SJCRH30 (cell line): ENCODE measurements around the gene ENPP6. TPM values are rescaled to one million over a fixed set of nuclear protein-coding genes. Genes with fewer than 3 reads are reported as not detected.
A peak's percentile ranks its signal among the peaks of the same experiment; 100 is the strongest.

ENCODE experiments used
- DNase-seq, 2 experiments: peaks; one replicate each; pipeline ENCODE4 v3.0.0-alpha.2; 2015 to 2020
- H3K27ac ChIP-seq: fragments of 250-450 bp; sonication (Bioruptor Pico); 2 replicates; pipeline ENCODE4 v1.5.1; 2020; ENCODE audit warnings: mild to moderate bottlenecking, moderate library complexity
- H3K27me3 ChIP-seq: fragments of 250-450 bp; sonication (Bioruptor Pico); 2 replicates; pipeline ENCODE4 v1.5.1; 2020; ENCODE audit warnings: mild to moderate bottlenecking, moderate library complexity
- H3K36me3 ChIP-seq: fragments of 250-450 bp; sonication (Bioruptor Pico); 2 replicates; pipeline ENCODE4 v1.5.1; 2020; ENCODE audit warnings: mild to moderate bottlenecking, moderate library complexity
- H3K4me1 ChIP-seq: fragments of 250-450 bp; sonication (Bioruptor Pico); 2 replicates; pipeline ENCODE4 v1.5.1; 2020; ENCODE audit warnings: mild to moderate bottlenecking, moderate library complexity
- H3K4me3 ChIP-seq: fragments of 250-450 bp; sonication (Bioruptor Pico); 2 replicates; pipeline ENCODE4 v1.5.1; 2020; ENCODE audit warnings: mild to moderate bottlenecking, moderate library complexity
- H3K9me3 ChIP-seq: fragments of 250-450 bp; sonication (Bioruptor Pico); replicated peaks from 2 replicates; pipeline ENCODE4 v1.5.1; 2020; ENCODE audit warnings: mild to moderate bottlenecking, moderate library complexity
- total RNA-seq: library from RNA; depleted of rRNA; stranded (reverse); fragments of >200 nt; shearing (Covaris generic); gene quantifications from 2 replicates; pipeline ENCODE4 v1.2.3, GENCODE V29; 2014; rRNA removed

ENPP6 gene
- not detected in 2 replicates for total RNA-seq

DNA sequence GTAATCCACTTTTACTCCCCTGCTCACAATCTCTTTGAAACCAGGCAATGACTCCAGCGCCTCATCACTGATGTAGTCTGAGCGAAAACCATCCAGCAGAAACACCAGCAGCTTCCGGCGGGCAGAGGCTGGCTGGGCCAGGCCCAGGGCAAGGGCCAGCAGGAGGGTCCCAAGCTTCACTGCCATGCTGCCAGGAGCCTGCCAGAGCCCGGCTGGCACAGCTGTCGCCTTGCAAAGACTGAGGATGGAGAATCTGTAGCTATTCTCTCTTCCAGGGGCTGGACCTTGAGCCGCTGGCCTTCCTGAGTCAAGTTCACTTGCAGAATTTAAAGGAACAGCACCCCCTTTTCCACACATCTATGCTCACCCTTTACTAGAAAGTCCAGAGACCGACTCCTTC is at the start of gene ENPP6:
TSS of gene ENPP6 (minus strand) at position 240 of the 400 bp plus-strand sequence. CDS start at position 186, 54 bp downstream.
- H3K27me3 ChIP-seq: no peaks in the 10 kb centered on the region
- H3K4me1 ChIP-seq: no peaks in the 10 kb centered on the region
- no peak for DNase-seq
- no peaks in the 10 kb centered on the region for H3K9me3 ChIP-seq
- no peaks in the 10 kb centered on the region for H3K36me3 ChIP-seq
- H3K4me3 ChIP-seq: no peak within 1 kb of the TSS
- no peak within 1 kb of the TSS for H3K27ac ChIP-seq

DNA sequence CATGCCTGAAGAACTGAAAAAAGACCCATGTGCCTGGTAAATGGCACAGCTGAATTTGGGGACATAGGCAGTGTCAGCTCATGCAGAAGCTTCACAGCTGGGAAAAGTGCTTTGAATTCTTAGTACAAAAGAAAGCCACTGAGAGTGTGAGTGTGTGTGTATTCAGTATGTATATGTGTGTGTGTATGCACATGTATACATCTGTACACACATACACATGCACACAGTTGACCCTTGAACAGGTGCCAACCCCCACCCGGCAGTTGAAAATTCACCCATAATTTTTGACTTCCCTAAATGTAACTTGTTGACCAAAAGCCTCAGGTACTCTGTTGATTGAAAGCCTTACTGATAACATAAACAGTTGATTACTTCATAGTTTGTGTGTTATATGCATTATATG is 49.5 kb upstream of the ENPP6 start:
- no peak for DNase-seq
- Histone ChIP-seq H3K27me3 (no peaks in the 10 kb centered on the region), H3K36me3 (no peaks in the 10 kb centered on the region), H3K27ac (no peak overlapping the region), H3K4me3 (no peak overlapping the region), H3K4me1 (peaks cover 2% of the 10 kb centered on the region; the same call in 1 of the 2 replicates), H3K9me3 (no peaks in the 10 kb centered on the region)

DNA sequence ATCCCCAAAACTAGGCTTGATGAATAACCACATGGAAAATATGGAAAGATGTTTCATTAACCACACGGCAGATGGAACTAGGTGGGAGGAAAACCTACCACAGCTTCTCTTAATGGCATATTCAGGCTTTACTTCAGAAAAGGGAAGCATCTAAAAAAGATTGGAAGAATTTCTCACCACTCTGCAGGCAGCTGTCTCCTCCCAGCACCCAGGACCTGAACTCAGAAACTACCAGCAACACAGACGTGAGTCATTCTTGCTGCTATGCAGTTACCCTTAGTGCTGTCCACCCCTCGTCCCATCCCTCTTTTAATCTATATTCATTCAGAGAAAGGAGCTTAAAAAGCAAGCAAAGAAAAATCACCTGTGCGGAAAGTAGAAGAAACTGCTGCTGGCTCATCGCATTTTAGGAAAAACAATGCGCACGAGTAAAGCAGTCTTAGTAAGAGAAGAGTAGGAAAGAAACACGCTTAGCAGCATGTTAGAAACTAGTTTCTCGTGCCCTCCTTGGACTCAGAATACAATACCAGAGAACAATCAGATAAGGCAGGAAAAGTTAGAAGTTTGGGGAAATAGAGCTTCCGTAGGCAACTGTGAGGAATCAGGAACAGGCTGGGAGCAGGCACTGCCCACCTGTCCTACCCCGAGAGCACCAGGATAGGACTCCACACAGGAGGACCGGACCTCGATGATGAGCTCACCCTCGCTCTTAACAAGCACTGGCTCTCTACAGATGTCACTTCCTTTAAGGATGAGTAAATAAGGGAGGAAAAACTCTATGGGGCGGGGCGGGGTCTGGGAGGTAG is 48.1 kb upstream of the ENPP6 start:
- Histone ChIP-seq H3K4me3 (no peak overlapping the region), H3K27ac (no peak overlapping the region), H3K27me3 (no peaks in the 10 kb centered on the region), H3K9me3 (no peaks in the 10 kb centered on the region), H3K36me3 (no peaks in the 10 kb centered on the region), H3K4me1 (peaks cover 2% of the 10 kb centered on the region; the same call in 1 of the 2 replicates)
- no peak for DNase-seq

DNA sequence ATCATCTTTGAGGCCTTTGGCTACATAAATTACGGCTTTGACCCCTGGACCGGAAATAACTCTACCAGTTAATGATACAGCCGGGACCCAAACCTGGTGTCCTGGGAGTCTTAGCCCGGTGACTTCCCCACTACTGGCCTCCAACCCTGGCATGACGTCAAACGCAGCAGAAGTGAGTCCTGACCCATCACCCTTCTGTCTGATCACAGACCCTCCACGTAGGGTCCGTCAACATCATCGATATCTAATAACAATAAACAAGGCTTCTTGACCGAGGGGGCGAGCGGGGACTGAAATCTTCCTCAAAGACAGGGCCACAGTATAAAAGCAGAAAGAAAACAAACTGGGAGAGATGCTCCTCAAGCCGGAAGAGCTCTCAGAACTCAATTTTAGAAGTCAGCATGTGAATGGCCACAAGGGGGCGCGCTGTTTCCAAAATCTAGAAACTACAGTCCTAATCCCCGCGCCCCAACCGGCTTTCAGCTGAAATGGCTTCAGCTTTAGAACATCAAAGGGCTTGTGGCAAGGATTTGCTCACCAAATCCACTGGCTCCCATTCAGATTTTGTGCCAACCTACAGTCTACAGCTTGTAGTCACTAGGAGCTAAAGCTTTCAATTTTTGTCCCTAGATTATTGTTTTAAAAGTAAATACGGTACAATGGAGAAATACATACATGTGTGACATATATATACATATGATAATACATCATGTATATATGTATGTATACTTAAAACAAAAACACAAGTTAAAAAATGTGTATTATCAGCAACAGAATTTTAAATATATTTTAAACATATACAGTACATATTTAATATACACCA is 46.4 kb upstream of the ENPP6 start:
- H3K4me1 ChIP-seq: peaks cover 2% of the 10 kb centered on the region; the same call in 1 of the 2 replicates

DNA sequence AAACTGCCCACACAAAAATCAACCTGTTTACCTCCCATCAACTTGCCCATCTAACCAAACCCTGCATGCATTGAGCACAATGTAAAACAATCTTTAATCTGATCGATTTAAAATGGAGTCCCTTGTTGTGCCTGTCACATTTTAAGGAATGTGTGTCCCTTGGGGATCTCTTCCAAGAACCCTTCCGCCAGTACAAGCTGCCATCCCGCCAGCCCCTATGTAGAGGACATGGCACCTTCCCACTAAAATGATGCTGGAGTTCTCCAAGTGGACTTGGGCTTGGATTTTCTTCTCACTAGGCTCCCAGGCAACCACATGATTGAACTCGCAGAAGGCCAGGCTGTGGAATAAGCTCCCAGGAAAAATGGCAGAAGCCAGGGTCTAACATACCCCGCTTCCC is 45.8 kb upstream of the ENPP6 start:
- no peak for DNase-seq
- no peak overlapping the region for H3K4me3 ChIP-seq
- H3K27me3 ChIP-seq: no peaks in the 10 kb centered on the region
- H3K9me3 ChIP-seq: no peaks in the 10 kb centered on the region
- H3K27ac ChIP-seq: no peak overlapping the region
- H3K4me1 ChIP-seq: peaks cover 2% of the 10 kb centered on the region; the same call in 1 of the 2 replicates
- no peaks in the 10 kb centered on the region for H3K36me3 ChIP-seq

More for the DNA sequence above, 46.4 kb upstream of the ENPP6 start:
- Histone ChIP-seq H3K27ac (no peak overlapping the region), H3K4me3 (no peak overlapping the region), H3K36me3 (no peaks in the 10 kb centered on the region), H3K9me3 (no peaks in the 10 kb centered on the region), H3K27me3 (no peaks in the 10 kb centered on the region)
- peak; percentile 83 to 92 for DNase-seq

DNA sequence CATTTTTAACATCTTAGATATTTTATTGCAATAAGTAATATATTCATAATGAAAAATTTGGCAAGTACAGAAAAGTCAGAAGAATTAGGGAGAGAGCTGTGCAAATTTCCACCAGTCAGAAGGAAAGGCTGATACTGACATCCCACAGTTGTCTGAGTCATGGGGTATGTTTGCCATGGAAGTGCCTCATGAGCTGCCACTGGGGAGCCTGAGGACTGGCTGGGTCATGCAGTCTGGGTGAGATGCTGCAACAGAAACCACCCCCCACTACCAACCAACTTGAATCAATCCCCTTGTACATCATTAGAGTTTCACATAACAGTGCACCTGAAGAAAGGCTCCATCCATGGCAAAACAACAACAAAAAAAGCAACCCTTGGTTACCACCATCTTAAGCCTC is 45.2 kb upstream of the ENPP6 start:
- Histone ChIP-seq H3K27ac (no peak overlapping the region), H3K9me3 (no peaks in the 10 kb centered on the region), H3K36me3 (no peaks in the 10 kb centered on the region), H3K27me3 (no peaks in the 10 kb centered on the region), H3K4me1 (peaks cover 2% of the 10 kb centered on the region; the same call in 1 of the 2 replicates), H3K4me3 (no peak overlapping the region)
- no peak for DNase-seq

DNA sequence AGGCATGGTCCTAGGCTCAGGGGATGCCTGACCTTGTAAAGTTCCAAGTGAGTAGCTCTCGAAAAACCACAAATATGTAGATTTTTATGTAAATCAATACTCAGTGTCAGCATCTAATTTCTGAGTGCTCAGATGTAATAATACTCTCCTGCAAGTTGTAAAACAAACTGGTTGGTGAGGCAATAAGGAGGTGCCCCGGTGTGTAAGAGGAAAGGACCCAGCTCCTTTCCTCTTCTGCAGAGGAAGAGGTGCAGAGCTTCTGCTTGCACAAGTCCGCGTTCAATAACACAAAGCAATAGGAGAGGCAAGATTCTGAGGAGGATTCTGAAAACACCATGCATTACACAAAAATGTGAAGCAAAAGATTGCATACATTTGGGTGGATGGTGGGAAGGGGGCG is 43.6 kb upstream of the ENPP6 start:
- Histone ChIP-seq H3K27me3 (no peaks in the 10 kb centered on the region), H3K4me1 (peaks cover 2% of the 10 kb centered on the region; the same call in 1 of the 2 replicates), H3K9me3 (no peaks in the 10 kb centered on the region), H3K27ac (no peak overlapping the region), H3K36me3 (no peaks in the 10 kb centered on the region), H3K4me3 (no peak overlapping the region)
- no peak for DNase-seq

DNA sequence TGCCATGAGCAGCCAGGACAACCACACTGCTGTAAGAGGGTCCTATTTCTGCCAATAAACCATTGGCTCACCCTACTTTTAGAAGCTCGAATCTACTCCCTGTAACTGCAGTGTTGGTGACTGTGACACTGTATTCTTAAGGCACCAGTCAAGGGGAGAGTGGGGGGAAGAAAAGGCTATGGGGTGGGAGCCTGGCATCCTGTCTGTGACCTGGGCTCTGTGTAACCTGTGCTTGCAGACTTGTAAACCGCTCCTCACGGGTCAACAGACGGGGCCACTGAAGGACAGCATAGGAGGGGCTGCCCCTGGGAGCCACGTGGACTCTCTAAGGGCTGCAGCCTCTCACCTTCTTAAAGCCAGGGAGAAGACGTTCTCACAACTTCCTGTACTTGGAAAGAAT is 42.2 kb upstream of the ENPP6 start:
- H3K4me3 ChIP-seq: no peak overlapping the region
- H3K27me3 ChIP-seq: no peaks in the 10 kb centered on the region
- no peak for DNase-seq
- peaks cover 2% of the 10 kb centered on the region; the same call in 1 of the 2 replicates for H3K4me1 ChIP-seq
- H3K36me3 ChIP-seq: no peaks in the 10 kb centered on the region
- no peak overlapping the region for H3K27ac ChIP-seq
- no peaks in the 10 kb centered on the region for H3K9me3 ChIP-seq

DNA sequence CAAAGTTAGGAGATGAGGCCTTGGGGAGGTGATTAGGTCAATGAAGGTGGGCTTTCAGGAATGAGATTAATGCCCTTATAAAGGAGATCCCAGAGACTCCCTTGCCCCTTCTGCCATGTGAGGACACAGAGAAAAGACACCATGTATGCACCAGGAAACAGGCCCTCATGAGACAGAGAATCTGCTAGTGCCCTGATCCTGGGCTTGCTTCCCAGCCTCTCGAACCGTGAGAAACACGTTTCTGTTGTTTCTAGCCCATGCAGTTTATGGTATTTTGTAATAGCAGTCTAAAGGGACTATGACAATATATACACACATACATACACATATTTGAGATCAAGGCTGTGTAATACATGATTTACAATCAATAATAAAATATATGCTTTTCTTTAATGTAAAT is 41.4 kb upstream of the ENPP6 start:
- Histone ChIP-seq H3K27ac (no peak overlapping the region), H3K27me3 (no peaks in the 10 kb centered on the region), H3K9me3 (no peaks in the 10 kb centered on the region), H3K4me3 (no peak overlapping the region), H3K36me3 (no peaks in the 10 kb centered on the region), H3K4me1 (no peaks in the 10 kb centered on the region)
- no peak for DNase-seq

DNA sequence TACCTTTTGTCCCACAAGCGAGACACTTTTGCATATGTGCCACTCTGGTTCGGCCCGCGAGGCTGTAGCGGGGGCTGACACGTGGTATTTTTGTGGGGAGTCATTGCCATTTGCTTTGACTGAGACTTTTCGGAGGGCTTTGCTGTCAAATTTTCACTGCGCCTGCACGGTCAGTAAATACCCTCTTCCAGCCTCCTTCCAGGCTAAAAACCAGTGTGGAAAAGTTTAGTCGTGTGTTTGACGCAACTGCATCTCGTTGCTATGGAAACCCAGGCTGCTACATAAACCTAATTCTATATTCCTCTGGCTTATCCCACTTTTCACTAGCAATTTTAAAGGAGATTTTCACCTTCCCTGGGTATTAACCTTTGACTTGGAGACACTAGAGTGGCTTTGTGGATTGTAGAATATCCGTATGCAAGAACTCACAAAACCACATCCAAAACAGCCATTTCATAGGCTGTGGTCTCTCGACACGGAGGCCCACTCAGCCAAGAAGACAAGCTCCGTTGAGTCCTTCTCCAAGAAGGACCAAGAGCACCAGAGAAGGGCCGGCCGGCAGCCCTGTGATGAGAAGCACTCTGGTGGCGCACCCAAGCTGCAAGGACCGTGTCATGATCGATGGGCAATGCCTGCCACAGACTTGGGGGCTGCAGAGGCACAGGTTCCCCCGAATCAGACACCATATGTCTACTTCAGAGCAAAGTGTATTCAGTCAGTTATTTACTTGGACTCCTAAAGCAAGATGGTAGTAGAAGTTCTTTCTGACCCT is 38.4 kb upstream of the ENPP6 start:
- no peak for DNase-seq
- Histone ChIP-seq H3K27me3 (no peaks in the 10 kb centered on the region), H3K9me3 (no peaks in the 10 kb centered on the region), H3K4me1 (no peaks in the 10 kb centered on the region), H3K27ac (no peak overlapping the region), H3K4me3 (no peak overlapping the region), H3K36me3 (no peaks in the 10 kb centered on the region)

DNA sequence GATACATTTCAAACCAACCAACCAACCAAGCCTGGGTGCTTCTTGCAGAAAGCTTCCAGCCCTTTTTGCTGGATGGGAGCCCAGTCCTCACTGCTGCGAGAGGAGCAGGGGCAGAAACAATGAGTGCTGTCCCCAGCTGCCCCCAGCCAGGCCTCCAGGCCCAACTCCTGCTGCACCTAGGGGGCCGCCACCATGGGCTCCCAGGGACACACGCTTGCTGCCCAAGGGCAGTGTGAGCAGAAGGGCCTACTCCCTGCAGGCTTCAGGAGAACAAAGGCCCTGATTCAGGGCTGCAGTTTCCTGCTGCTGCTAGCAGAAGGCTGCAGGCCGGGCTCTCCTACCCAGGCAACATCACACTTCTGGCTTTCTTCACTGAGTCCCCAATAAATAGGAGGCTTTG is 37.7 kb upstream of the ENPP6 start:
- H3K4me3 ChIP-seq: no peak overlapping the region
- H3K27ac ChIP-seq: no peak overlapping the region
- no peaks in the 10 kb centered on the region for H3K27me3 ChIP-seq
- no peaks in the 10 kb centered on the region for H3K36me3 ChIP-seq
- H3K9me3 ChIP-seq: no peaks in the 10 kb centered on the region
- no peak for DNase-seq
- no peaks in the 10 kb centered on the region for H3K4me1 ChIP-seq

DNA sequence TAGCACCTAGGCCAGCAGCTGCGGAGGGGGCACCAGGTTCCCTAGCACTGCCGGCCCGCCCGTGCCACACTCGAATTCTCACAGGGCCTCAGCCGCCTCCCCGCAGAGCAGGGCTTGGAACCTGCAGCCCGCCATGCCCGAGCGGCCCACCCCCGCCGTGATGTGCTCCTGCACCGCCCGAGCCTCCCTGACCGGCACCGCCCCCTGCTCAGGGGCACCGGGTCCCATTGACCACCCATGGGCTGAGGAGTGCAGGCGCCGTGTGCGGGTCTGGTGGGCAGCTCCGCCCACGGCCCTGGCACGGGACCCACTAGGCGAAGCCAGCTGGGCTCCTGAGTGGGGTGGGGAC is 35.4 kb upstream of the ENPP6 start:
- Histone ChIP-seq H3K4me1 (no peaks in the 10 kb centered on the region), H3K9me3 (no peaks in the 10 kb centered on the region), H3K27ac (no peak overlapping the region), H3K27me3 (no peaks in the 10 kb centered on the region), H3K4me3 (no peak overlapping the region), H3K36me3 (no peaks in the 10 kb centered on the region)
- DNase-seq: no peak

DNA sequence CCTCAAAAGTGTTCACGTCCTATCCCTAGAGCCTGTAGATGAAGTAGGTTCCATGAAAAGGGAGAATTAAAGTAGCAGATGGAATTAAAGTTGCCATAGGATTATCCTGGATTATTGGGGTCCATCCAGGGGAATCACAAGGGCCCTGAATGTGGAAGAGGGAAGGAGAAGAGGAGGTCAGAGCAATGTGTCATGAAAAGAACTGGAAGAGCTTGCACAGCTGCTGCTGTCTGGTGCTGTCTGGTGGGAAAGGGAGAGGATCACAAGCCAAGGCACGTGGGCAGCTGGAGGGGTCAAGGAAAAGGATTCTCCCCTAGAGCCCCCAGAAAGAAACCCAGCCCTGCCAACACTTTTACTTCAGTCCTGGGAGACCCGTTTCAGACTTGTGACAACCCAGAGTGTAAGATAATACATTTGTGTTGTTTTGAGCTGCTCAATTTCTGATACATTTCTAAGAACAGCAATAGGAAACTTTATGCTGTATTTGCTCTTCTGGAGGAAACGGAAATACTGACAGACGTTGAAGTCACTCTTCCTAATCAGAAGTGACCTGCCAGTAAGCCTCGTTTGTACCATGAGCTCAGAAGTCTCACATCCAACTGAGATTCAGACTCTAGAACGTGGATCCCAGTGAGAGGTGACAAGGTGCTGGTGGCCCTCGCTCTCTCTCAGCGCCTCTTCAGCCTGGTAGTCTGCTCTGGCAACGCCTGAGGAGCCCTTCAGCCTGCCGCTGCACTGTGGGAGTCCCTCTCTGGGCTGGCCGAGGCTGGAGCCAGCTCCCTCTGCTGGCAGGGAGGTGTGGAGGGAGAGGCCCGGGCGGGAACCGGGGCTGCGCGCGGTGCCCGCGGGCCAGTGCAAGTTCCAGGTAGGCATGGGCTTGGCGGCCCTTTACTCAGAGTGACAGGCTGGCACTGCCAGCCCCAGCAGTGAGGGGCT is 34.7 kb upstream of the ENPP6 start:
- no peak for DNase-seq
- H3K36me3 ChIP-seq: no peaks in the 10 kb centered on the region
- no peak overlapping the region for H3K27ac ChIP-seq
- no peak overlapping the region for H3K4me3 ChIP-seq
- H3K27me3 ChIP-seq: no peaks in the 10 kb centered on the region
- H3K9me3 ChIP-seq: no peaks in the 10 kb centered on the region
- H3K4me1 ChIP-seq: no peaks in the 10 kb centered on the region

DNA sequence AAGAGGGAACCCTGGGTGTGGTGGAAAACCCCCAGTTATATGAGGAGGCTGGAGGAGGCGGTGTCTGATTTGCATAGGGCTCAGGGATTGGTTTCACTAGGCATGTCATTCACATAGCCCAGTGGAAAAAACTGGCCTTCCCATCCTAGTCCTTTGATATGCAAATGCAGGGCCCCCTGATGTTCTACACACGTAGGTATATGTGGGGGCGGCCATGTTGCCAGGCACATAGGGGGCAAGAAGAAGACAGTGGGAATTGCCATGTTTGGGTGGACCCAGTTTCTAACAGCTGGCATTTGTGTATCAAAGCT is 34.0 kb upstream of the ENPP6 start:
- Histone ChIP-seq H3K36me3 (no peaks in the 10 kb centered on the region), H3K9me3 (no peaks in the 10 kb centered on the region), H3K4me3 (no peak overlapping the region), H3K27me3 (no peaks in the 10 kb centered on the region), H3K27ac (no peak overlapping the region), H3K4me1 (no peaks in the 10 kb centered on the region)
- no peak for DNase-seq
